ENCODE data around the gene MAGOH.

Gene MAGOH

DNA sequence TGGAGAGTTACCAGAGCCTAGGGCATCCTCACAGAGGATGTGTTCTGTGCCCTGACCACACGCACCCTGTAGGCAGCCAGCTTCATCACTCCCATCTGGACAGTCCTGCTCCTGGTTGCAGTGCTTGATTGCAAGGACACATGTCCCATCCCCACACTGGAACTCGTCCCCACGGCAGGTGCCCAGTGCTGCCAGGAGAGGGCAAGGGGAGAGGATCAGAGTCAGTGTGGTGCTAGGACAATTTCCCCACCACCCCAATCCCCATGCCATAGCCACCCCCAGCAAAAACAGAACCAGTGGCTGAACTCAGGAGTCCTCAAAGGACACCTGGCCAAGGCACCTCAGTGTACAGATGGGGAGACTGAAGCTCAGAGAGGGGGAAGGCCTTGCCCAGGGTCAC, 37.2 kb upstream of the MAGOH start:
- H3K4me3 ChIP-seq (ENCODE audit: low read length) = no peak overlapping the region
- DNase-seq (ENCODE audit: low read depth) = no peak
- TF ChIP-seq, protein P1, sequence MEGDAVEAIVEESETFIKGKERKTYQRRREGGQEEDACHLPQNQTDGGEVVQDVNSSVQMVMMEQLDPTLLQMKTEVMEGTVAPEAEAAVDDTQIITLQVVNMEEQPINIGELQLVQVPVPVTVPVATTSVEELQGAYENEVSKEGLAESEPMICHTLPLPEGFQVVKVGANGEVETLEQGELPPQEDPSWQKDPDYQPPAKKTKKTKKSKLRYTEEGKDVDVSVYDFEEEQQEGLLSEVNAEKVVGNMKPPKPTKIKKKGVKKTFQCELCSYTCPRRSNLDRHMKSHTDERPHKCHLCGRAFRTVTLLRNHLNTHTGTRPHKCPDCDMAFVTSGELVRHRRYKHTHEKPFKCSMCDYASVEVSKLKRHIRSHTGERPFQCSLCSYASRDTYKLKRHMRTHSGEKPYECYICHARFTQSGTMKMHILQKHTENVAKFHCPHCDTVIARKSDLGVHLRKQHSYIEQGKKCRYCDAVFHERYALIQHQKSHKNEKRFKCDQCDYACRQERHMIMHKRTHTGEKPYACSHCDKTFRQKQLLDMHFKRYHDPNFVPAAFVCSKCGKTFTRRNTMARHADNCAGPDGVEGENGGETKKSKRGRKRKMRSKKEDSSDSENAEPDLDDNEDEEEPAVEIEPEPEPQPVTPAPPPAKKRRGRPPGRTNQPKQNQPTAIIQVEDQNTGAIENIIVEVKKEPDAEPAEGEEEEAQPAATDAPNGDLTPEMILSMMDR (conservative IDR thresholded peaks at IDR 0.05; ENCODE audit: low read depth, low read length) = no peak

DNA sequence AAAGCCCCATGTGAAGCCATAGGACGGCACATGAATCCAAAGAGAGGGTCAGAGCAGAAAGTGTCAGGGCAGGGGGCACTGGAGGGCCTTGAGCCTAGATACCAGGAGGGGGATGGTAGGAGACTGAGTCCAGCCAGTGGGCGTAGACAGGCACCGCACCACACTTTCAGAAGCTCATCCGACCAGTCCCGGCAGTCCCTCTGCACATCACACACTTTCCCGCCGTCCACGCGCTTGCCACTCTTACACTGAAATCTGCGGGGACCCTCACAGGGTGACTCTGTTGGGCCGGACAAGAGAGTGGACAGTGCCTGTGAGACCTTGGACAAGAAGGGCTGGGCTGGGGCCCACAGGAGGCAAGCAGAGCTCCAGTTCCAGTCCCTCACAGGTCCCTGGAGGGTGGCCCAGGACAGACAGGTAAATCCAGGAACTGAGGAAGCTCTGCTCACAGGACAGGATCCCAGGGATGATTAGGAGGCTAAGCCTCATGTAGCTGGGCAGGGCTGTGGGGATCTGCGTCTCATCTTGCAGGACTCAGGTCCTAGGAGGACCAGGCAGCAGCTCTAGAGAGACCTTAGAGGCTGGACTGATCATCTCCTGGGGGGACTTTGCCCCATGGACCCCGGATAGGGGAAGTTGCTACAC, 36.3 kb upstream of the MAGOH start:
- DNase-seq (ENCODE audit: low read depth) = no peak
- TF ChIP-seq, protein P1 (conservative IDR thresholded peaks at IDR 0.05; ENCODE audit: low read depth, low read length) = no peak
- H3K4me3 ChIP-seq (ENCODE audit: low read length) = no peak overlapping the region

DNA sequence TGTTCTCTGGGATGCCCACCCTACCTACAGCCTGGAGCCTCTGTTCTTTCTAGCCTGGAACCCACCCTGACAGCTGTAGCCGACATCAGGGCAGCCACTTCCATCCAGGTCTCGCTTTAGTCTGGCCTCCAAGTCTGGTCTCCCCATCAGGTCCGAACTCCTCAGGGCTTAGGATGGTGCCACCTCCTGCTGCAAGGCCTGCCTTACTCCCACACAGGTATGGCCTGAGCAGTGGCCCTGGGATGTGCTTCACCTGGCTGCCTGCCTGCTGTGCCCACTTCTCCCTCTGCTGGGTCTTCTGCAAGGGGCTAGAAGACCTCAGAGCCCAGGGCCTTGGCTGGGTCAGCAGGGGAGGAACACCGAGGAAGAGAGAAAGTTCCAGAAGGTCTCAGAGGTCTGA, 35.7 kb upstream of the MAGOH start:
- TF ChIP-seq, protein P1 (conservative IDR thresholded peaks at IDR 0.05; ENCODE audit: low read depth, low read length) = no peak
- no peak for DNase-seq (ENCODE audit: low read depth)
- no peak overlapping the region for H3K4me3 ChIP-seq (ENCODE audit: low read length)

DNA sequence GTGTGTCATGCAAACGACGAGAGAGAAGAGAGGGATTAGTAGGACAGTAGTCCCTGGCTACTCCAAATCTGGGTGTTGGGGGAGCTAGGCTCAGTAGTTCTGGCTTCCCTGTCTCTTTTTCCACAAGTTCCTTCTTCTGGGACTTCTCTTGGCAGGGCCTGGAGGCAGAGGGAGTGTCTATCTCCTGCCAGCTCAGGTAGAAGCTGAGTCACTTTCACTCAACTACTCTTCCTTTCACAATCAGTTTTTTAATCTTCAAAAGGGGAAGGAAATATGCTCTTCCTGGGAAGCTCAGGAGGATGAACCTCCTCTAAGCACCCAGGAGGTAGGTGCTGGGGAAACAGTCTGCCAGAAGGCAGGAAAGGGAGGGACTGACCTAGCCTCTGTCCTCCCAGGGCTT, 35.2 kb upstream of the MAGOH start:
- no peak for DNase-seq (ENCODE audit: low read depth)
- H3K4me3 ChIP-seq (ENCODE audit: low read length) = no peak overlapping the region
- TF ChIP-seq, protein P1 (conservative IDR thresholded peaks at IDR 0.05; ENCODE audit: low read depth, low read length) = no peak

DNA sequence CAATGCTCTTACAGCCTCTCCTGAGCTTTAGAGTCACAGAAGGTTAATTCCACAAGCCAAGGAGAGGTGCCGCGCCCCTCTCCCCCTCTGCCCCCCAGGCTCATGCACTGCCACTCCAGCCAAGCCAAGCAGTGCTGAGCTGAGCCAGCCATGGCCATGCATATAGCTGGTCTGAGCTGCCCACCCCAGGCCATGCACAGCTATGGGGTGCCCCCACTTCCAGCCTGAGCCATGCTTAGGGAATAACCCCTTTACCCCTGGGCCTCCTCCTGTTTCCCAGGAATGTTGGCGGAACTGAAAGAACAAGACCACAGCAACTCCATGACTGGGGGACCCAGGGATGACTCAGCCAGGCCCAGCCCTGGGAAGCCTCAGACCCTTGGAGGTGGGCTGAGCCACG, 34.0 kb upstream of the MAGOH start:
- TF ChIP-seq, protein P1 (conservative IDR thresholded peaks at IDR 0.05; ENCODE audit: low read depth, low read length) = no peak
- DNase-seq (ENCODE audit: low read depth) = no peak
- H3K4me3 ChIP-seq (ENCODE audit: low read length) = no peak overlapping the region

DNA sequence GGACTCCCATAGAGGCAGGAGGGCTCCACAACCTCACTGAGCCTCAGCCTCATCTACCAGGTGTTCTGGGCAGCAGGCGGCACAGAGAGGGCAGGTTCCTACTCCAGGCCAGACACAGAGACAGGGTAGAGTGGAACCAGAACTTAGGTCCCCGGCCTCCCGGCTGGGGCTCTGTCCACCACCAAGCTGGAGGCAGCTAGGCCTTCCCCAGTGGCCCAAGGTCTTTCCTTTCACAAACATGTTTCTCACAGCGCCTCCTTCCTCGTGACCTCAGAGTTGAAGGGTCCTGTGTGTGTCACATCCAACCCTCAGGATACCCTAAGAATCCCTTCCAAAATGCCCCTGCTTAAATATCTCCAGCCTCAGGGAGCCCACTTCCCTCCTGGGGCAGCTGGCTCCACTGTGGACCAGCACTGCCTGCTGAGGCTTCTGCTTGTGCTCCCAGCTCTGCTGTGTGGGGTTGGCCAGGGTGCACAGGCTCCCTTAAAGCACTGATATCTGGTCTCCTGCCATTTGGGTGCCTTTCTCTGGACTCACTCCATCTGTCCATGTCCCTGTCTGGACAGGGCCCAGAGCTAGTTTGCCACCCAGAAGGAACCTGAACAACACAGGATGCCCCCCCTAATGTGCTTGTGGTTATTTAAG, 33.2 kb upstream of the MAGOH start:
- no peak for DNase-seq (ENCODE audit: low read depth)
- TF ChIP-seq, protein P1 (conservative IDR thresholded peaks at IDR 0.05; ENCODE audit: low read depth, low read length) = no peak
- no peak overlapping the region for H3K4me3 ChIP-seq (ENCODE audit: low read length)

DNA sequence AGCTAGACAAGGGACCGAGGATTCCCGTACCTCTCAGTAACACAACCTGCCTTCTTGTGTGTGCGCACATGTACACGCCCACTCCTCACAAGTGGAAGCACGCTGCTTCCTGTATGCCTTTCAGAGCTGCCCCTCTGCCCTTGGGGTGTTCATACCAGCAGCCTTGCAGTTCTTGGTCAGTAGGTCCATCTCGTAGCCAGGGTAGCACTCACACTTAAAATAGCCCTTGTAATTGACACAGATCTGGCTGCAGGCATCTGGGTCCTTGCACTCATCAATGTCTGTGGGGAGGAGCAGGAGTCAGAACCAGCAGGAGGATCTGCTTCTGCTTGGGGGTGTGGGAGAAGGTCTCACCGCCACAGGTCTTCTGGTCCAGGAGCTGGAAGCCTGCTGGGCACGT, 32.6 kb upstream of the MAGOH start:
- DNase-seq (ENCODE audit: low read depth) = no peak
- TF ChIP-seq, protein P1 (conservative IDR thresholded peaks at IDR 0.05; ENCODE audit: low read depth, low read length) = no peak

More for the DNA sequence above, 32.6 kb upstream of the MAGOH start:
- H3K4me3 ChIP-seq (ENCODE audit: low read length) = no peak overlapping the region

Data from retinal pigment epithelial cell (primary cell).